H1 (cell line): Measurements from ENCODE around the gene TNIK. TPM values are rescaled to one million over a fixed set of nuclear protein-coding genes. Genes with fewer than 3 reads are reported as not detected.

Experiments used
- CTCF ChIA-PET: fragments of 300-600 bp; sonication (Branson Sonifier 250); formaldehyde crosslinking; loops from one replicate; lab custom pipeline; 2021; ENCODE audit not compliant: partially characterized antibody; lab: Charles Lee
- POLR2A ChIA-PET: fragments of 300-600 bp; sonication (Branson Sonifier 250); formaldehyde crosslinking; loops from one replicate; lab custom pipeline; 2021; ENCODE audit warnings: inconsistent platforms; ENCODE audit not compliant: partially characterized antibody; lab: Charles Lee
- DNase-seq, 2 experiments: peaks; one replicate each; pipeline versions ENCODE4 v3.0.0 to v3.0.0-alpha.2; 2010 to 2022; ENCODE audit warnings: low spot score in 2 of 2, low read depth in 1 of 2, mixed read lengths in 1 of 2
- FAIRE-seq: peaks from 2 replicates; lab custom pipeline; 2011; peaks lifted over from hg19 to GRCh38; lab: Jason Lieb, UNC
- H2AFZ ChIP-seq: 2 replicates; pipeline ENCODE4 v1.8.1; 2012; ENCODE audit warnings: low read length, inconsistent platforms
- H2AK5ac ChIP-seq: 2 replicates; pipeline ENCODE4 v1.6.1; 2013; ENCODE audit warnings: low read depth, low read length
- H2BK120ac ChIP-seq: replicated peaks from 2 replicates; pipeline ENCODE3; 2013; ENCODE audit warnings: low read depth, low read length, inconsistent platforms
- H2BK12ac ChIP-seq: 2 replicates; pipeline ENCODE4 v1.6.1; 2013; ENCODE audit warnings: low read depth, low read length
- H2BK15ac ChIP-seq: 2 replicates; pipeline ENCODE4 v1.6.1; 2013; ENCODE audit warnings: low read length
- H2BK20ac ChIP-seq: 2 replicates; pipeline ENCODE4 v1.6.1; 2013; ENCODE audit warnings: low read length
- H2BK5ac ChIP-seq: 2 replicates; pipeline ENCODE4 v1.6.1; 2013; ENCODE audit warnings: low read depth, low read length
- H3K14ac ChIP-seq: 2 replicates; pipeline ENCODE4 v1.6.1; 2013; ENCODE audit warnings: inconsistent platforms; ENCODE audit not compliant: insufficient read length
- H3K18ac ChIP-seq: 2 replicates; pipeline ENCODE4 v1.6.1; 2013; ENCODE audit warnings: low read length; ENCODE audit errors: extremely low read depth
- H3K23ac ChIP-seq: 2 replicates; pipeline ENCODE4 v1.6.1; 2013; ENCODE audit warnings: inconsistent platforms; ENCODE audit not compliant: insufficient read length
- H3K23me2 ChIP-seq: 2 replicates; pipeline ENCODE4 v1.6.1; 2013; ENCODE audit warnings: low read depth, low read length
- H3K27ac ChIP-seq: 2 replicates; pipeline ENCODE4 v1.6.1; 2011; ENCODE audit warnings: low read depth, low read length, inconsistent platforms
- H3K27me3 ChIP-seq, 4 experiments: replicated peaks in 1 of 4; 1 replicate in 1 of 4; 2 replicates in 3 of 4; pipeline versions ENCODE4 v1.6.1 to v1.8.1; 2011 to 2013; ENCODE audit warnings: low read length in 3 of 4, mild to moderate bottlenecking in 3 of 4, inconsistent platforms in 2 of 4, mixed read lengths in 2 of 4, moderate library complexity in 1 of 4; ENCODE audit not compliant: control insufficient read depth in 3 of 4, insufficient read depth in 3 of 4; ENCODE audit errors: extremely low read depth in 1 of 4
- H3K36me3 ChIP-seq, 4 experiments: 2 replicates each; pipeline versions ENCODE4 v1.6.1 to v1.8.1; 2011 to 2013; ENCODE audit warnings: mild to moderate bottlenecking in 4 of 4, low read length in 3 of 4, moderate library complexity in 2 of 4, control low read depth in 1 of 4, inconsistent platforms in 1 of 4; ENCODE audit not compliant: insufficient read depth in 4 of 4, control insufficient read depth in 2 of 4
- H3K4ac ChIP-seq: replicated peaks from 2 replicates; pipeline ENCODE3; 2013; ENCODE audit warnings: low read length, low read depth, mixed read lengths, inconsistent platforms; ENCODE audit not compliant: insufficient read length
- H3K4me1 ChIP-seq, 4 experiments: replicated peaks in 1 of 4; 1 replicate in 1 of 4; 2 replicates in 3 of 4; pipeline versions ENCODE4 v1.6.1 to v1.8.1; 2011 to 2013; ENCODE audit warnings: low read length in 3 of 4, inconsistent platforms in 2 of 4, mixed read lengths in 1 of 4; ENCODE audit not compliant: insufficient read depth in 4 of 4, control insufficient read depth in 3 of 4
- H3K4me2 ChIP-seq, 2 experiments: 2 replicates each; pipeline versions ENCODE4 v1.6.1 to v1.8.1; 2011 to 2013; ENCODE audit warnings: low read depth in 2 of 2, low read length in 2 of 2, control low read depth in 1 of 2, inconsistent platforms in 1 of 2, mild to moderate bottlenecking in 1 of 2; ENCODE audit not compliant: insufficient read depth in 1 of 2
- H3K4me3 ChIP-seq, 4 experiments: fragments of 200-600, 300-600 bp in 1 of 4; sonication (generic), shearing (Covaris generic), sonication (Bioruptor Twin) in 1 of 4; 2 replicates each; pipeline versions ENCODE4 v1.5.1 to v1.8.1; 2011 to 2016; ENCODE audit warnings: low read length in 4 of 4, low read depth in 3 of 4, control low read depth in 2 of 4, inconsistent platforms in 2 of 4, mild to moderate bottlenecking in 2 of 4, mixed read lengths in 1 of 4, moderate library complexity in 1 of 4; ENCODE audit not compliant: insufficient read depth in 2 of 4; ENCODE audit errors: extremely low read depth in 1 of 4
- H3K56ac ChIP-seq: replicated peaks from 2 replicates; pipeline ENCODE3; 2013; ENCODE audit warnings: low read depth, mild to moderate bottlenecking, mixed read lengths, low read length, inconsistent platforms; ENCODE audit not compliant: insufficient read length
- H3K79me1 ChIP-seq: 2 replicates; pipeline ENCODE4 v1.6.1; 2013; ENCODE audit warnings: low read depth, low read length, control low read depth
- H3K79me2 ChIP-seq, 2 experiments: 2 replicates each; pipeline versions ENCODE4 v1.6.1 to v1.8.1; 2012 to 2013; ENCODE audit warnings: low read length in 2 of 2, mild to moderate bottlenecking in 2 of 2, inconsistent platforms in 1 of 2; ENCODE audit not compliant: insufficient read depth in 2 of 2, control insufficient read depth in 1 of 2
- H3K9ac ChIP-seq, 4 experiments: replicated peaks in 1 of 4; 1 replicate in 1 of 4; 2 replicates in 3 of 4; pipeline versions ENCODE4 v1.6.1 to v1.8.1; 2011 to 2013; ENCODE audit warnings: low read depth in 3 of 4, low read length in 3 of 4, control low read depth in 2 of 4, mild to moderate bottlenecking in 2 of 4, moderate library complexity in 2 of 4, inconsistent platforms in 1 of 4; ENCODE audit errors: extremely low read depth in 1 of 4
- H3K9me3 ChIP-seq, 2 experiments: 2 replicates each; pipeline versions ENCODE4 v1.6.1 to v1.8.1; 2012 to 2013; ENCODE audit warnings: mild to moderate bottlenecking in 2 of 2, moderate library complexity in 2 of 2, control low read depth in 1 of 2, inconsistent platforms in 1 of 2, low read depth in 1 of 2, low read length in 1 of 2, mixed read lengths in 1 of 2; ENCODE audit not compliant: insufficient read depth in 2 of 2
- H4K20me1 ChIP-seq, 2 experiments: replicated peaks in 1 of 2; 2 replicates each; pipeline versions ENCODE3 to v1.8.1; 2011 to 2013; ENCODE audit warnings: inconsistent platforms in 2 of 2, low read length in 2 of 2, mild to moderate bottlenecking in 1 of 2; ENCODE audit not compliant: insufficient read depth in 2 of 2, control insufficient read depth in 1 of 2
- H4K5ac ChIP-seq: 2 replicates; pipeline ENCODE4 v1.6.1; 2013; ENCODE audit warnings: low read length, low read depth, mixed read lengths, inconsistent platforms; ENCODE audit not compliant: insufficient read length
- H4K8ac ChIP-seq: 2 replicates; pipeline ENCODE4 v1.8.0; 2013; ENCODE audit warnings: mild to moderate bottlenecking, moderate library complexity, low read length, inconsistent platforms; ENCODE audit not compliant: insufficient read depth; ENCODE audit errors: extremely low read depth
- H4K91ac ChIP-seq: replicated peaks from 2 replicates; pipeline ENCODE3; 2013; ENCODE audit warnings: low read length, mixed read lengths, inconsistent platforms; ENCODE audit not compliant: insufficient read length
- EGR1 ChIP-seq: IDR thresholded peaks from 2 replicates; pipeline ENCODE4 v1.6.1; 2011; ENCODE audit warnings: low read depth, low read length, borderline replicate concordance
- JUND ChIP-seq: IDR thresholded peaks from 2 replicates; pipeline ENCODE4 v1.6.1; 2011; ENCODE audit warnings: mild to moderate bottlenecking, improper control_type of control experiment, low read length
- MAFK ChIP-seq: IDR thresholded peaks from 2 replicates; pipeline ENCODE4 v1.6.1; 2012; ENCODE audit warnings: low read depth, mild to moderate bottlenecking, improper control_type of control experiment, low read length
- NRF1 ChIP-seq: IDR thresholded peaks from 2 replicates; pipeline ENCODE4 v1.6.1; 2011; ENCODE audit warnings: mild to moderate bottlenecking, low read depth, low read length, improper control_type of control experiment
- POLR2AphosphoS5 ChIP-seq: IDR thresholded peaks from 2 replicates; pipeline ENCODE4 v1.6.1; 2011; ENCODE audit warnings: low read depth, low read length
- POU5F1 ChIP-seq: IDR thresholded peaks from 2 replicates; pipeline ENCODE4 v1.6.1; 2011; ENCODE audit warnings: low read depth, mild to moderate bottlenecking, low read length, moderate library complexity
- RXRA ChIP-seq: IDR thresholded peaks from 2 replicates; pipeline ENCODE4 v1.6.1; 2011; ENCODE audit warnings: low read depth, mild to moderate bottlenecking, low read length, moderate library complexity; ENCODE audit not compliant: insufficient read depth
- SP4 ChIP-seq: IDR thresholded peaks from 2 replicates; pipeline ENCODE4 v1.6.1; 2012; ENCODE audit warnings: low read length, inconsistent platforms
- SUZ12 ChIP-seq: fragments of 200-600 bp; sonication (generic); IDR thresholded peaks from 2 replicates; pipeline ENCODE4 v1.6.1; 2012; ENCODE audit warnings: mild to moderate bottlenecking, inconsistent platforms, low read length, moderate library complexity, mixed read lengths
- TEAD4 ChIP-seq: IDR thresholded peaks from 2 replicates; pipeline ENCODE4 v1.6.1; 2012; ENCODE audit warnings: low read depth, low read length, inconsistent platforms, mixed read lengths
- WGBS, 2 experiments: shearing (Covaris generic) in 1 of 2; methylation state at CpG; one replicate each; pipeline versions ENCODE4 v1.1.6 to v1.1.7; 2013 to 2015; ENCODE audit warnings: low lambda C conversion rate in 2 of 2, mixed read lengths in 2 of 2, inconsistent platforms in 1 of 2, low coverage in 1 of 2, missing lambda C conversion rate in 1 of 2; ENCODE audit not compliant: insufficient replicate concordance in 2 of 2, insufficient coverage in 1 of 2, insufficient read length in 1 of 2; ENCODE audit errors: extremely low coverage in 1 of 2, missing lambda C conversion rate in 1 of 2; 5-methylcytosine and 5-hydroxymethylcytosine counted together
- polyA plus RNA-seq, 7 experiments: library from polyadenylated mRNA; depleted of rRNA in 3 of 7; stranded (reverse) in 5 of 7; unstranded in 2 of 7; fragments of >200 nt in 5 of 7; fragments of 200-250 nt in 2 of 7; gene quantifications; 1 replicate in 5 of 7; 2 replicates in 1 of 7; 4 replicates in 1 of 7; pipeline versions ENCODE4 v1.2.1 to v1.2.3, GENCODE V29; 2011 to 2013; ENCODE audit warnings: missing spikeins in 2 of 7, mixed read lengths in 2 of 7
- total RNA-seq: library from RNA; stranded (reverse); fragmentation: NEBNext Ultra II Directional; extraction: Animal tissue kit (Norgen Biotek cat#: 25700); gene quantifications from 2 replicates; pipeline ENCODE4 v1.2.1, GENCODE V29; 2021
- TF ChIP-seq, protein P1 (sequence below): IDR thresholded peaks from 2 replicates; pipeline ENCODE4 v1.6.1; 2011; ENCODE audit warnings: low read length, improper control_type of control experiment

Gene TNIK
- total and polyA plus RNA-seq, 2 of the 8 experiments (the other 6 are each of a cell fraction or from before 2014, with no cell fraction given): 7.4 to 42.0 TPM

DNA sequence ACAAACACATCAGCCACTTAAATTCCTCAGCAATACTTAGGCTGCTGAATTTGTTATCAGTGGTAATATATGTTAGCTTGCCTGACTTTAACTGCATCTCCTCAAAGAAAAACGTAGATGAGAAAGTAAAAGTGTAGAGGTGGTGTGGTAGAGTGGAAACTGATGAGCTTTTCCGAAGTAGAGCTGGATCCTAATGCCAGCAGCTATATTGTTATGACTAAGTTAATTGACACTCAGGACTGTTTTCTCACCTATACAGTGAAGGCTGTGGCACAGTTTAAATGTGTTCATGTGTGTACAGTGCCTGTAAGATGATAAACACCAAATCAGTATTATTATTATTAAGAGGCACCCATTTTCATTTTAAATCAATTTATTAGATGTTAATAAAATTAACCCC lies 174.9 kb downstream of the TNIK start:
- Histone ChIP-seq H2BK12ac (no peak overlapping the region), H2BK120ac (no peak overlapping the region), H4K20me1 (no peaks in the 10 kb centered on the region), H3K18ac (no peak overlapping the region), H3K4me3 (no peak overlapping the region), H4K5ac (no peak overlapping the region), H3K23ac (no peak overlapping the region), H3K23me2 (no peaks in the 10 kb centered on the region), H4K91ac (no peak overlapping the region), H3K4ac (no peak overlapping the region), H3K4me1 (peaks cover 0 to 7% (median 1%) of the 10 kb centered on the region in 4 experiments; a peak in 2 of 7 replicates), H3K14ac (no peak overlapping the region), H2BK15ac (no peak overlapping the region), H3K36me3 (no peaks in the 10 kb centered on the region), H3K27me3 (no peaks in the 10 kb centered on the region), H2BK5ac (no peak overlapping the region), H2AK5ac (no peak overlapping the region), H2AFZ (no peak overlapping the region), H4K8ac (no peak overlapping the region), H2BK20ac (no peak overlapping the region), H3K56ac (no peak overlapping the region), H3K4me2 (no peak overlapping the region), H3K27ac (no peak overlapping the region), H3K79me1 (no peaks in the 10 kb centered on the region), H3K79me2 (0 out of 4 replicates have a peak, but pooled peaks cover 0 to 2% of the 10 kb centered on the region in 2 experiments), H3K9ac (no peak overlapping the region), H3K9me3 (no peaks in the 10 kb centered on the region)
- ChIA-PET CTCF (no interaction called here), POLR2A (interaction anchor here (1.0 kb wide), 1 partner anchor 11 kb away, joined by 3 read pairs; no protein-coding TSS in a partner anchor)
- 89% methylated on average over 2 of the region's 2 CpGs; no CpG with 5 or more reads in 1 of the 2 experiments for WGBS, 2 experiments
- DNase-seq (no peak), FAIRE-seq (no peak)
- TF ChIP-seq, protein P1, sequence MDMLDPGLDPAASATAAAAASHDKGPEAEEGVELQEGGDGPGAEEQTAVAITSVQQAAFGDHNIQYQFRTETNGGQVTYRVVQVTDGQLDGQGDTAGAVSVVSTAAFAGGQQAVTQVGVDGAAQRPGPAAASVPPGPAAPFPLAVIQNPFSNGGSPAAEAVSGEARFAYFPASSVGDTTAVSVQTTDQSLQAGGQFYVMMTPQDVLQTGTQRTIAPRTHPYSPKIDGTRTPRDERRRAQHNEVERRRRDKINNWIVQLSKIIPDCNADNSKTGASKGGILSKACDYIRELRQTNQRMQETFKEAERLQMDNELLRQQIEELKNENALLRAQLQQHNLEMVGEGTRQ: no peak
- TF ChIP-seq POU5F1 (no peak), SUZ12 (no peak), JUND (no peak), POLR2AphosphoS5 (no peak), SP4 (no peak), MAFK (no peak), NRF1 (no peak), RXRA (no peak), EGR1 (no peak), TEAD4 (no peak)
